ENCODE results near the gene CPT1B.

CPT1B gene

GRCh38 chr22:50556703-50557102 is 21.5 kb downstream of the CPT1B start:
- no peak overlapping the region for H3K27ac ChIP-seq
- TF ChIP-seq CTCF (IDR thresholded peaks at IDR 0.05), result no peak
- no peak for TF ChIP-seq ZFX (IDR thresholded peaks at IDR 0.05; ENCODE audit: borderline replicate concordance)

- no peak for TF ChIP-seq ZFX (IDR thresholded peaks at IDR 0.05; ENCODE audit: borderline replicate concordance)
- TF ChIP-seq CTCF (IDR thresholded peaks at IDR 0.05), result no peak
- H3K27ac ChIP-seq, result no peak overlapping the region
Observed at GRCh38 chr22:50553310-50553709, 24.9 kb downstream of the CPT1B start.

GRCh38 chr22:50551160-50551752 is 27.0 kb downstream of the CPT1B start:
- TF ChIP-seq ZFX (IDR thresholded peaks at IDR 0.05; ENCODE audit: borderline replicate concordance), result no peak
- TF ChIP-seq CTCF (IDR thresholded peaks at IDR 0.05), result no peak
- H3K27ac ChIP-seq, result no peak overlapping the region

GRCh38 chr22:50550395-50550794 is 27.8 kb downstream of the CPT1B start:
- no peak for TF ChIP-seq ZFX (IDR thresholded peaks at IDR 0.05; ENCODE audit: borderline replicate concordance)
- no peak for TF ChIP-seq CTCF (IDR thresholded peaks at IDR 0.05)
- no peak overlapping the region for H3K27ac ChIP-seq

- no peak overlapping the region for H3K27ac ChIP-seq
Observed at GRCh38 chr22:50548921-50549790, 29.1 kb downstream of the CPT1B start.

GRCh38 chr22:50548040-50548920 is 29.9 kb downstream of the CPT1B start:
- TF ChIP-seq CTCF (IDR thresholded peaks at IDR 0.05), result no peak
- H3K27ac ChIP-seq, result no peak overlapping the region

More at GRCh38 chr22:50548921-50549790, 29.1 kb downstream of the CPT1B start:
- no peak for TF ChIP-seq CTCF (IDR thresholded peaks at IDR 0.05)
- no peak for TF ChIP-seq ZFX (IDR thresholded peaks at IDR 0.05; ENCODE audit: borderline replicate concordance)

All from 22Rv1 (cell line).